HepG2 (cell line): ENCODE data around the gene LTBR. TPM values are rescaled to one million over a fixed set of nuclear protein-coding genes. Genes with fewer than 3 reads are reported as not detected.
A peak's percentile ranks its signal among the peaks of the same experiment; 100 is the strongest.

Experiments
- MEF2D ChIP-seq: sonication (generic); formaldehyde crosslinking; IDR thresholded peaks from 2 replicates; pipeline ENCODE4 v1.5.1; 2020; ENCODE audit warnings: mild to moderate bottlenecking, missing genetic modification reagents
- PAX8 ChIP-seq: sonication (generic); formaldehyde crosslinking; IDR thresholded peaks from 2 replicates; pipeline ENCODE4 v1.8.0; 2022; ENCODE audit warnings: mild to moderate bottlenecking, missing genetic modification reagents, borderline replicate concordance
- SKI ChIP-seq: fragments of 450-650 bp; IDR thresholded peaks from one replicate; pipeline ENCODE4 v1.6.1; 2018; ENCODE audit warnings: mild to moderate bottlenecking; ENCODE audit not compliant: partially characterized antibody
- ZNF207 ChIP-seq: fragments of 450-650 bp; IDR thresholded peaks from 2 replicates; pipeline ENCODE4 v1.6.1; 2016; ENCODE audit warnings: antibody characterized with exemption, borderline replicate concordance
- ZNF232 ChIP-seq: sonication (generic); formaldehyde crosslinking; IDR thresholded peaks from 2 replicates; pipeline ENCODE4 v1.4.0; 2020; ENCODE audit warnings: missing genetic modification reagents, borderline replicate concordance
- ZNF235 ChIP-seq: sonication (generic); formaldehyde crosslinking; IDR thresholded peaks from 2 replicates; pipeline ENCODE4 v1.8.1; 2023; ENCODE audit warnings: mild to moderate bottlenecking, missing genetic modification reagents, borderline replicate concordance
- ZNF558 ChIP-seq: sonication (generic); formaldehyde crosslinking; IDR thresholded peaks from 2 replicates; pipeline ENCODE4 v1.9.0; 2022; ENCODE audit warnings: mild to moderate bottlenecking, missing genetic modification reagents, borderline replicate concordance
- ZNF674 ChIP-seq: sonication (generic); formaldehyde crosslinking; IDR thresholded peaks from 2 replicates; pipeline ENCODE4 v1.5.0; 2020; ENCODE audit warnings: low read depth, mild to moderate bottlenecking, missing genetic modification reagents
- ZNF83 ChIP-seq: sonication (generic); formaldehyde crosslinking; IDR thresholded peaks from 2 replicates; pipeline ENCODE4 v1.4.0; 2020; ENCODE audit warnings: missing genetic modification reagents, mild to moderate bottlenecking, borderline replicate concordance
- polyA plus RNA-seq, 8 experiments: library from polyadenylated mRNA; depleted of rRNA in 3 of 8; stranded (reverse) in 7 of 8; unstranded in 1 of 8; fragments of >200 nt; fragmentation: Illumina TruSeq in 4 of 8; extraction: Trizol in 4 of 8; gene quantifications; 2 replicates each; pipeline versions ENCODE4 v1.2.1 to v1.2.3, GENCODE V29; 2011 to 2016; ENCODE audit warnings: low read depth in 4 of 8, missing spikeins in 1 of 8, mixed read lengths in 1 of 8; ENCODE audit not compliant: insufficient read depth in 1 of 8
- total RNA-seq, 5 experiments: library from RNA; depleted of rRNA; stranded (reverse); fragments of >200 nt; fragmentation: Illumina TruSeq; extraction: Trizol; gene quantifications; 2 replicates each; pipeline ENCODE4 v1.2.3, GENCODE V29; 2016; ENCODE audit warnings: low read depth in 1 of 5
- TF ChIP-seq, protein P1 (sequence below): sonication (generic); formaldehyde crosslinking; IDR thresholded peaks from 2 replicates; pipeline ENCODE4 v1.8.0; 2022; ENCODE audit warnings: missing genetic modification reagents, low read depth, mild to moderate bottlenecking, borderline replicate concordance
- TF ChIP-seq, protein P2 (sequence below): IDR thresholded peaks from 2 replicates; pipeline ENCODE4 v1.6.1; 2012; ENCODE audit warnings: low read depth, low read length, improper control_type of control experiment
- TF ChIP-seq, protein P3 (sequence below): sonication (generic); formaldehyde crosslinking; IDR thresholded peaks from 2 replicates; pipeline ENCODE4 v1.8.0; 2022; ENCODE audit warnings: mild to moderate bottlenecking, missing genetic modification reagents, borderline replicate concordance
- TF ChIP-seq, protein P4 (sequence below): sonication (generic); formaldehyde crosslinking; IDR thresholded peaks from 2 replicates; pipeline ENCODE4 v1.4.0; 2020; ENCODE audit warnings: missing genetic modification reagents
- TF ChIP-seq, protein P5 (sequence below): sonication (generic); formaldehyde crosslinking; IDR thresholded peaks from 2 replicates; pipeline ENCODE4 v1.8.1; 2023; ENCODE audit warnings: mild to moderate bottlenecking, missing genetic modification reagents, borderline replicate concordance

The LTBR gene
- total and polyA plus RNA-seq, 2 of the 13 experiments (the other 11 are each of a cell fraction or from before 2014, with no cell fraction given), result 31.4 to 34.8 TPM

DNA sequence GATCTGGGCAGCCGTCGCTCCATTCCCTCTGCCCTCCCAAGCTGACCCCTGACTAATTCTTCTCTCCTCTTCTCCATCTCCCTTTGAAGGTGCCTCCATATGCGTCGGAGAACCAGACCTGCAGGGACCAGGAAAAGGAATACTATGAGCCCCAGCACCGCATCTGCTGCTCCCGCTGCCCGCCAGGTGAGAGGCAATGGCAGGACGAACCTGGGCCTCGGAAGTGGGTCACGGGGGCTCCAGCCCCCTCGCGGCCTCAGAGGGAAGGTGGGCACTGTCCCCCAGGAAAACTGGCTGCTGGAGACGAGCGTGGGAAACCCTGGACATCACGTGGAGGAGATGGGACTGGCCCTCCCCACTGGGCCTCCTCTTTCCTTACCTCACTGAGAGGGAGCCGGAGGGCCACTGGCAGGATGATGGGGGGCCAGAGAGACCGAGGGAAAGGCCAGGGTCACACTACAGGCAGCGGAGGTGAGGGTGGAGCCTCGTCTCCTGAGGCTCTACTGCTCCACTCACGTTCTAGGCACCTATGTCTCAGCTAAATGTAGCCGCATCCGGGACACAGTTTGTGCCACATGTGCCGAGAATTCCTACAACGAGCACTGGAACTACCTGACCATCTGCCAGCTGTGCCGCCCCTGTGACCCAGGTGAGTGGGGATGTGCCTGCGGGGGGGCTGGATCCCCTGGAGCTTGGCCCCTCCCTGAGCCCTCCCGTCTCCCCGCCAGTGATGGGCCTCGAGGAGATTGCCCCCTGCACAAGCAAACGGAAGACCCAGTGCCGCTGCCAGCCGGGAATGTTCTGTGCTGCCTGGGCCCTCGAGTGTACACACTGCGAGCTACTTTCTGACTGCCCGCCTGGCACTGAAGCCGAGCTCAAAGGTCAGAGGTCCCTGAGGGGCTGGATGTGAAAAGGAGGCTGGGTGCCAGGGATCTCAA, 806 bp downstream of the LTBR start (continued):
- TF ChIP-seq ZNF235 (CRISPR knock-in tag) (0 out of 2 replicates have a peak, but pooled peaks have one; percentile 71), ZNF558 (CRISPR knock-in tag) (no peak), ZNF207 (no peak), PAX8 (CRISPR knock-in tag) (no peak; the same call in 1 of the 2 replicates), SKI (no peak), ZNF83 (CRISPR knock-in tag) (no peak), ZNF674 (no peak), ZNF232 (CRISPR knock-in tag) (0 out of 2 replicates have a peak, but pooled peaks have one; percentile 28), MEF2D (CRISPR knock-in tag) (no peak)
- TF ChIP-seq, protein P1, sequence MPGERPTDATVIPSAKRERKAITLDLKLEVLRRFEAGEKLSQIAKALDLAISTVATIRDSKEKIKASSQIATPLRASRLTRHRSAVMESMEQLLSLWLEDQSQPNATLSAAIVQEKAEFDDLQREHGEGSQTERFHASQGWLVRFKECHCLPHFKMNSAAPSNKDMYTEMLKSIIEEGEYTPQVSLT (CRISPR knock-in tag), result no peak
- TF ChIP-seq, protein P2, sequence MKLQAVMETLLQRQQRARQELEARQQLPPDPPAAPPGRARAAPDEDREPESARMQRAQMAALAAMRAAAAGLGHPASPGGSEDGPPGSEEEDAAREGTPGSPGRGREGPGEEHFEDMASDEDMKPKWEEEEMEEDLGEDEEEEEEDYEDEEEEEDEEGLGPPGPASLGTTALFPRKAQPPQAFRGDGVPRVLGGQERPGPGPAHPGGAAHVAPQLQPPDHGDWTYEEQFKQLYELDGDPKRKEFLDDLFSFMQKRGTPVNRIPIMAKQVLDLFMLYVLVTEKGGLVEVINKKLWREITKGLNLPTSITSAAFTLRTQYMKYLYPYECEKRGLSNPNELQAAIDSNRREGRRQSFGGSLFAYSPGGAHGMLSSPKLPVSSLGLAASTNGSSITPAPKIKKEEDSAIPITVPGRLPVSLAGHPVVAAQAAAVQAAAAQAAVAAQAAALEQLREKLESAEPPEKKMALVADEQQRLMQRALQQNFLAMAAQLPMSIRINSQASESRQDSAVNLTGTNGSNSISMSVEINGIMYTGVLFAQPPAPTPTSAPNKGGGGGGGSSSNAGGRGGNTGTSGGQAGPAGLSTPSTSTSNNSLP, result no peak
- TF ChIP-seq, protein P3, sequence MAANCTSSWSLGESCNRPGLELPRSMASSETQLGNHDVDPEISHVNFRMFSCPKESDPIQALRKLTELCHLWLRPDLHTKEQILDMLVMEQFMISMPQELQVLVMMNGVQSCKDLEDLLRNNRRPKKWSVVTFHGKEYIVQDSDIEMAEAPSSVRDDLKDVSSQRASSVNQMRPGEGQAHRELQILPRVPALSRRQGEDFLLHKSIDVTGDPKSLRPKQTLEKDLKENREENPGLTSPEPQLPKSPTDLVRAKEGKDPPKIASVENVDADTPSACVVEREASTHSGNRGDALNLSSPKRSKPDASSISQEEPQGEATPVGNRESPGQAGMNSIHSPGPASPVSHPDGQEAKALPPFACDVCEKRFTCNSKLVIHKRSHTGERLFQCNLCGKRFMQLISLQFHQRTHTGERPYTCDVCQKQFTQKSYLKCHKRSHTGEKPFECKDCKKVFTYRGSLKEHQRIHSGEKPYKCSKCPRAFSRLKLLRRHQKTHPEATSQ, result no peak
- TF ChIP-seq, protein P4, sequence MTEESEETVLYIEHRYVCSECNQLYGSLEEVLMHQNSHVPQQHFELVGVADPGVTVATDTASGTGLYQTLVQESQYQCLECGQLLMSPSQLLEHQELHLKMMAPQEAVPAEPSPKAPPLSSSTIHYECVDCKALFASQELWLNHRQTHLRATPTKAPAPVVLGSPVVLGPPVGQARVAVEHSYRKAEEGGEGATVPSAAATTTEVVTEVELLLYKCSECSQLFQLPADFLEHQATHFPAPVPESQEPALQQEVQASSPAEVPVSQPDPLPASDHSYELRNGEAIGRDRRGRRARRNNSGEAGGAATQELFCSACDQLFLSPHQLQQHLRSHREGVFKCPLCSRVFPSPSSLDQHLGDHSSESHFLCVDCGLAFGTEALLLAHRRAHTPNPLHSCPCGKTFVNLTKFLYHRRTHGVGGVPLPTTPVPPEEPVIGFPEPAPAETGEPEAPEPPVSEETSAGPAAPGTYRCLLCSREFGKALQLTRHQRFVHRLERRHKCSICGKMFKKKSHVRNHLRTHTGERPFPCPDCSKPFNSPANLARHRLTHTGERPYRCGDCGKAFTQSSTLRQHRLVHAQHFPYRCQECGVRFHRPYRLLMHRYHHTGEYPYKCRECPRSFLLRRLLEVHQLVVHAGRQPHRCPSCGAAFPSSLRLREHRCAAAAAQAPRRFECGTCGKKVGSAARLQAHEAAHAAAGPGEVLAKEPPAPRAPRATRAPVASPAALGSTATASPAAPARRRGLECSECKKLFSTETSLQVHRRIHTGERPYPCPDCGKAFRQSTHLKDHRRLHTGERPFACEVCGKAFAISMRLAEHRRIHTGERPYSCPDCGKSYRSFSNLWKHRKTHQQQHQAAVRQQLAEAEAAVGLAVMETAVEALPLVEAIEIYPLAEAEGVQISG (CRISPR knock-in tag), result no peak
- TF ChIP-seq, protein P5, sequence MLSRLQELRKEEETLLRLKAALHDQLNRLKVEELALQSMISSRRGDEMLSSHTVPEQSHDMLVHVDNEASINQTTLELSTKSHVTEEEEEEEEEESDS (CRISPR knock-in tag), result no peak
